ENCODE data around the gene ZBTB1. TPM values are rescaled to one million over a fixed set of nuclear protein-coding genes. Genes with fewer than 3 reads are reported as not detected.

ZBTB1 gene
- total and polyA plus RNA-seq, 4 donors, result 5.4 to 29.3 (median 10.7) TPM

DNA sequence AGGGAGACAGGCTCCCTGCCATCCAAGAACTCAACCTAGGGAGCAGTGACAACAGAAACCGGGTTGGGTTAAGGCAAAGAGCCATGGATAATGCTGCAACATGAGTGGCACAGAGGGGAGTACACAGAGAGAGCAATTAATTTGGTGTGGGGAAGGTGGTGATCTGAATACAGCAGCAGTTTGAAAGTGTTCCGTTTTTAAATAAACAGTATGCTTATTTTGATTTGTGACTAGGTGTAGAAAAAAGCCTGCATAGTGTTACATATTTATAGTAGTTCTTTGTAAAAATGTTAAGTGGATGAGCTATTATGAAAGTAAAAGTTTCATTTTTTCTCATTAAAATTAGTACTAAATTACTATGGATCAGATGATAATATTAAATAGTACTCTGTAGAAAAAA lies 30.5 kb upstream of the ZBTB1 start:
- H3K9me3 ChIP-seq (ENCODE audit: control insufficient read depth in 4 of 4, low read length in 3 of 4), result no peaks in the 10 kb centered on the region
- no peaks in the 10 kb centered on the region for H3K27me3 ChIP-seq (ENCODE audit: control insufficient read depth in 4 of 4, insufficient read depth in 4 of 4, low read length in 3 of 4)
- no peak overlapping the region for H3K9ac ChIP-seq (ENCODE audit: low read depth in 1 of 2, low read length in 2 of 2)
- WGBS, result 63% methylated on average over 2 of the region's 2 CpGs
- peaks cover 0 to 1% (median 0%) of the 10 kb centered on the region in 4 donors for H3K36me3 ChIP-seq (ENCODE audit: control insufficient read depth in 4 of 4, insufficient read depth in 3 of 4, low read depth in 1 of 4, low read length in 3 of 4)
- H3K4me3 ChIP-seq (ENCODE audit: low read depth in 1 of 3, low read length in 3 of 3), result no peak overlapping the region
- H3K27ac ChIP-seq (ENCODE audit: low read depth in 1 of 2, low read length in 2 of 2), result no peak overlapping the region
- no peaks in the 10 kb centered on the region for H3K4me1 ChIP-seq (ENCODE audit: control insufficient read depth in 4 of 4, insufficient read depth in 4 of 4, low read length in 3 of 4)
- DNase-seq (ENCODE audit: low spot score), result no peak
- TF ChIP-seq, protein P1, sequence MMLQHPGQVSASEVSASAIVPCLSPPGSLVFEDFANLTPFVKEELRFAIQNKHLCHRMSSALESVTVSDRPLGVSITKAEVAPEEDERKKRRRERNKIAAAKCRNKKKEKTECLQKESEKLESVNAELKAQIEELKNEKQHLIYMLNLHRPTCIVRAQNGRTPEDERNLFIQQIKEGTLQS (IDR thresholded peaks at IDR 0.05), result no peak
- TF ChIP-seq EGR1 (IDR thresholded peaks at IDR 0.05; ENCODE audit: low read depth in 2 of 2) (no peak), RAD21 (IDR thresholded peaks at IDR 0.05) (no peak), HNF4A (conservative IDR thresholded peaks at IDR 0.05) (no peak), FOXA1 (IDR thresholded peaks at IDR 0.05) (no peak), GABPA (IDR thresholded peaks at IDR 0.05 in 1 of 2, conservative IDR thresholded peaks at IDR 0.05 in 1 of 2) (no peak), RXRA (IDR thresholded peaks at IDR 0.05) (no peak), NR2F2 (IDR thresholded peaks at IDR 0.05) (no peak), SP1 (IDR thresholded peaks at IDR 0.05) (no peak), FOXA2 (IDR thresholded peaks at IDR 0.05) (no peak), JUND (IDR thresholded peaks at IDR 0.05) (no peak), HNF4G (IDR thresholded peaks at IDR 0.05) (no peak), TAF1 (conservative IDR thresholded peaks at IDR 0.05) (no peak), YY1 (IDR thresholded peaks at IDR 0.05) (no peak)
- TF ChIP-seq, protein P2, sequence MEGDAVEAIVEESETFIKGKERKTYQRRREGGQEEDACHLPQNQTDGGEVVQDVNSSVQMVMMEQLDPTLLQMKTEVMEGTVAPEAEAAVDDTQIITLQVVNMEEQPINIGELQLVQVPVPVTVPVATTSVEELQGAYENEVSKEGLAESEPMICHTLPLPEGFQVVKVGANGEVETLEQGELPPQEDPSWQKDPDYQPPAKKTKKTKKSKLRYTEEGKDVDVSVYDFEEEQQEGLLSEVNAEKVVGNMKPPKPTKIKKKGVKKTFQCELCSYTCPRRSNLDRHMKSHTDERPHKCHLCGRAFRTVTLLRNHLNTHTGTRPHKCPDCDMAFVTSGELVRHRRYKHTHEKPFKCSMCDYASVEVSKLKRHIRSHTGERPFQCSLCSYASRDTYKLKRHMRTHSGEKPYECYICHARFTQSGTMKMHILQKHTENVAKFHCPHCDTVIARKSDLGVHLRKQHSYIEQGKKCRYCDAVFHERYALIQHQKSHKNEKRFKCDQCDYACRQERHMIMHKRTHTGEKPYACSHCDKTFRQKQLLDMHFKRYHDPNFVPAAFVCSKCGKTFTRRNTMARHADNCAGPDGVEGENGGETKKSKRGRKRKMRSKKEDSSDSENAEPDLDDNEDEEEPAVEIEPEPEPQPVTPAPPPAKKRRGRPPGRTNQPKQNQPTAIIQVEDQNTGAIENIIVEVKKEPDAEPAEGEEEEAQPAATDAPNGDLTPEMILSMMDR (IDR thresholded peaks at IDR 0.05; ENCODE audit: low read depth, low read length, missing input control), result no peak
- TF ChIP-seq, protein P3, sequence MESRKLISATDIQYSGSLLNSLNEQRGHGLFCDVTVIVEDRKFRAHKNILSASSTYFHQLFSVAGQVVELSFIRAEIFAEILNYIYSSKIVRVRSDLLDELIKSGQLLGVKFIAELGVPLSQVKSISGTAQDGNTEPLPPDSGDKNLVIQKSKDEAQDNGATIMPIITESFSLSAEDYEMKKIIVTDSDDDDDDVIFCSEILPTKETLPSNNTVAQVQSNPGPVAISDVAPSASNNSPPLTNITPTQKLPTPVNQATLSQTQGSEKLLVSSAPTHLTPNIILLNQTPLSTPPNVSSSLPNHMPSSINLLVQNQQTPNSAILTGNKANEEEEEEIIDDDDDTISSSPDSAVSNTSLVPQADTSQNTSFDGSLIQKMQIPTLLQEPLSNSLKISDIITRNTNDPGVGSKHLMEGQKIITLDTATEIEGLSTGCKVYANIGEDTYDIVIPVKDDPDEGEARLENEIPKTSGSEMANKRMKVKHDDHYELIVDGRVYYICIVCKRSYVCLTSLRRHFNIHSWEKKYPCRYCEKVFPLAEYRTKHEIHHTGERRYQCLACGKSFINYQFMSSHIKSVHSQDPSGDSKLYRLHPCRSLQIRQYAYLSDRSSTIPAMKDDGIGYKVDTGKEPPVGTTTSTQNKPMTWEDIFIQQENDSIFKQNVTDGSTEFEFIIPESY (IDR thresholded peaks at IDR 0.05), result no peak
- TF ChIP-seq, protein P4, sequence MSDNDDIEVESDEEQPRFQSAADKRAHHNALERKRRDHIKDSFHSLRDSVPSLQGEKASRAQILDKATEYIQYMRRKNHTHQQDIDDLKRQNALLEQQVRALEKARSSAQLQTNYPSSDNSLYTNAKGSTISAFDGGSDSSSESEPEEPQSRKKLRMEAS (IDR thresholded peaks at IDR 0.05), result no peak
- TF ChIP-seq, protein P5, sequence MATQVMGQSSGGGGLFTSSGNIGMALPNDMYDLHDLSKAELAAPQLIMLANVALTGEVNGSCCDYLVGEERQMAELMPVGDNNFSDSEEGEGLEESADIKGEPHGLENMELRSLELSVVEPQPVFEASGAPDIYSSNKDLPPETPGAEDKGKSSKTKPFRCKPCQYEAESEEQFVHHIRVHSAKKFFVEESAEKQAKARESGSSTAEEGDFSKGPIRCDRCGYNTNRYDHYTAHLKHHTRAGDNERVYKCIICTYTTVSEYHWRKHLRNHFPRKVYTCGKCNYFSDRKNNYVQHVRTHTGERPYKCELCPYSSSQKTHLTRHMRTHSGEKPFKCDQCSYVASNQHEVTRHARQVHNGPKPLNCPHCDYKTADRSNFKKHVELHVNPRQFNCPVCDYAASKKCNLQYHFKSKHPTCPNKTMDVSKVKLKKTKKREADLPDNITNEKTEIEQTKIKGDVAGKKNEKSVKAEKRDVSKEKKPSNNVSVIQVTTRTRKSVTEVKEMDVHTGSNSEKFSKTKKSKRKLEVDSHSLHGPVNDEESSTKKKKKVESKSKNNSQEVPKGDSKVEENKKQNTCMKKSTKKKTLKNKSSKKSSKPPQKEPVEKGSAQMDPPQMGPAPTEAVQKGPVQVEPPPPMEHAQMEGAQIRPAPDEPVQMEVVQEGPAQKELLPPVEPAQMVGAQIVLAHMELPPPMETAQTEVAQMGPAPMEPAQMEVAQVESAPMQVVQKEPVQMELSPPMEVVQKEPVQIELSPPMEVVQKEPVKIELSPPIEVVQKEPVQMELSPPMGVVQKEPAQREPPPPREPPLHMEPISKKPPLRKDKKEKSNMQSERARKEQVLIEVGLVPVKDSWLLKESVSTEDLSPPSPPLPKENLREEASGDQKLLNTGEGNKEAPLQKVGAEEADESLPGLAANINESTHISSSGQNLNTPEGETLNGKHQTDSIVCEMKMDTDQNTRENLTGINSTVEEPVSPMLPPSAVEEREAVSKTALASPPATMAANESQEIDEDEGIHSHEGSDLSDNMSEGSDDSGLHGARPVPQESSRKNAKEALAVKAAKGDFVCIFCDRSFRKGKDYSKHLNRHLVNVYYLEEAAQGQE (IDR thresholded peaks at IDR 0.05), result no peak

All from liver (tissue), 9 donors.